Kidney (tissue), 14 donors: ENCODE data around the gene PKIG. TPM values are rescaled to one million over a fixed set of nuclear protein-coding genes. Genes with fewer than 3 reads are reported as not detected.

Experiments
- DNase-seq, 5 donors: peaks; one replicate each; pipeline ENCODE4 v3.0.0-alpha.2; 2013 to 2020
- FAIRE-seq: peaks from 2 replicates; lab custom pipeline; 2012; peaks lifted over from hg19 to GRCh38; lab: Jason Lieb, UNC
- H3K27ac ChIP-seq, 2 donors: one replicate each; pipeline ENCODE4 v1.7.0; 2013; ENCODE audit warnings: low read depth in 2 of 2, low read length in 2 of 2, inconsistent platforms in 1 of 2
- H3K27me3 ChIP-seq: one replicate; pipeline ENCODE4 v1.7.1; 2013; ENCODE audit warnings: low read length, inconsistent platforms; ENCODE audit not compliant: control insufficient read depth, insufficient read depth
- H3K36me3 ChIP-seq, 3 donors: one replicate each; pipeline versions ENCODE4 v1.7.0 to v1.7.1; 2013; ENCODE audit warnings: low read length in 3 of 3, control low read depth in 1 of 3, inconsistent platforms in 1 of 3; ENCODE audit not compliant: insufficient read depth in 3 of 3, control insufficient read depth in 2 of 3
- H3K4me1 ChIP-seq, 3 donors: one replicate each; pipeline versions ENCODE4 v1.7.0 to v1.7.1; 2013; ENCODE audit warnings: low read length in 3 of 3, inconsistent platforms in 1 of 3, low read depth in 1 of 3; ENCODE audit not compliant: control insufficient read depth in 2 of 3, insufficient read depth in 2 of 3
- H3K4me3 ChIP-seq, 3 donors: one replicate each; pipeline versions ENCODE4 v1.7.0 to v1.8.1; 2013; ENCODE audit warnings: low read length in 3 of 3, control low read depth in 1 of 3, inconsistent platforms in 1 of 3
- H3K9ac ChIP-seq, 3 donors: one replicate each; pipeline versions ENCODE4 v1.7.0 to v1.7.1; 2013; ENCODE audit warnings: low read length in 3 of 3, control low read depth in 1 of 3, inconsistent platforms in 1 of 3
- H3K9me3 ChIP-seq, 3 donors: one replicate each; pipeline versions ENCODE4 v1.7.0 to v1.7.1; 2013; ENCODE audit warnings: low read length in 3 of 3, control low read depth in 1 of 3, inconsistent platforms in 1 of 3; ENCODE audit not compliant: control insufficient read depth in 2 of 3, insufficient read depth in 1 of 3
- intact Hi-C: fragments of 100-400 bp; cut with DNase I; formaldehyde crosslinking; loops from one replicate; pipeline ENCODE4 v1.11.1; 2022
- polyA plus RNA-seq: library from polyadenylated mRNA; stranded (reverse); fragments of 350-450 nt; fragmentation: Illumina TruSeq; extraction: RNeasy Lipid Tissue Mini Kit (QIAGEN cat#74804); gene quantifications from one replicate; pipeline ENCODE4 v1.2.3, GENCODE V29; 2014; ENCODE audit warnings: low read depth, low replicate concordance; ENCODE audit not compliant: insufficient read depth
- total RNA-seq: library from RNA; stranded (reverse); fragmentation: NEBNext Ultra II Directional; extraction: Animal tissue kit (Norgen Biotek cat#: 25700); gene quantifications from one replicate; pipeline ENCODE4 v1.2.1, GENCODE V29; 2021
- TF ChIP-seq, protein P1 (sequence below): IDR thresholded peaks from 3 replicates; pipeline ENCODE4 v1.5.1; 2012; ENCODE audit warnings: mild to moderate bottlenecking, moderate library complexity, borderline replicate concordance; ENCODE audit not compliant: insufficient read depth; ENCODE audit errors: extremely low read depth
- donor health status: control.
- donor health status: control.
- donor health status: control.
- donor health status: control.
- donor health status: control.
- donor health status: DM: yes; HTN: yes; CAD: no.
- donor health status: Normal renal cell carcinoma (clear cell type).

Gene PKIG
- total and polyA plus RNA-seq, 2 donors from 2014 or later: 71.1 to 150 TPM

- no peak overlapping the region for H3K9ac ChIP-seq
- no peak overlapping the region for H3K4me3 ChIP-seq
- H3K27ac ChIP-seq: no peak overlapping the region
- H3K36me3 ChIP-seq: no peaks in the 10 kb centered on the region
- DNase-seq: no peak
- no peaks in the 10 kb centered on the region for H3K27me3 ChIP-seq
- FAIRE-seq: no peak
- intact Hi-C loops: no loop called here
- TF ChIP-seq, protein P1, sequence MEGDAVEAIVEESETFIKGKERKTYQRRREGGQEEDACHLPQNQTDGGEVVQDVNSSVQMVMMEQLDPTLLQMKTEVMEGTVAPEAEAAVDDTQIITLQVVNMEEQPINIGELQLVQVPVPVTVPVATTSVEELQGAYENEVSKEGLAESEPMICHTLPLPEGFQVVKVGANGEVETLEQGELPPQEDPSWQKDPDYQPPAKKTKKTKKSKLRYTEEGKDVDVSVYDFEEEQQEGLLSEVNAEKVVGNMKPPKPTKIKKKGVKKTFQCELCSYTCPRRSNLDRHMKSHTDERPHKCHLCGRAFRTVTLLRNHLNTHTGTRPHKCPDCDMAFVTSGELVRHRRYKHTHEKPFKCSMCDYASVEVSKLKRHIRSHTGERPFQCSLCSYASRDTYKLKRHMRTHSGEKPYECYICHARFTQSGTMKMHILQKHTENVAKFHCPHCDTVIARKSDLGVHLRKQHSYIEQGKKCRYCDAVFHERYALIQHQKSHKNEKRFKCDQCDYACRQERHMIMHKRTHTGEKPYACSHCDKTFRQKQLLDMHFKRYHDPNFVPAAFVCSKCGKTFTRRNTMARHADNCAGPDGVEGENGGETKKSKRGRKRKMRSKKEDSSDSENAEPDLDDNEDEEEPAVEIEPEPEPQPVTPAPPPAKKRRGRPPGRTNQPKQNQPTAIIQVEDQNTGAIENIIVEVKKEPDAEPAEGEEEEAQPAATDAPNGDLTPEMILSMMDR: no peak
- H3K9me3 ChIP-seq: no peaks in the 10 kb centered on the region
- no peaks in the 10 kb centered on the region for H3K4me1 ChIP-seq
Measured at GRCh38 chr20:44632103-44632752, 49.8 kb downstream of the PKIG start.

DNA sequence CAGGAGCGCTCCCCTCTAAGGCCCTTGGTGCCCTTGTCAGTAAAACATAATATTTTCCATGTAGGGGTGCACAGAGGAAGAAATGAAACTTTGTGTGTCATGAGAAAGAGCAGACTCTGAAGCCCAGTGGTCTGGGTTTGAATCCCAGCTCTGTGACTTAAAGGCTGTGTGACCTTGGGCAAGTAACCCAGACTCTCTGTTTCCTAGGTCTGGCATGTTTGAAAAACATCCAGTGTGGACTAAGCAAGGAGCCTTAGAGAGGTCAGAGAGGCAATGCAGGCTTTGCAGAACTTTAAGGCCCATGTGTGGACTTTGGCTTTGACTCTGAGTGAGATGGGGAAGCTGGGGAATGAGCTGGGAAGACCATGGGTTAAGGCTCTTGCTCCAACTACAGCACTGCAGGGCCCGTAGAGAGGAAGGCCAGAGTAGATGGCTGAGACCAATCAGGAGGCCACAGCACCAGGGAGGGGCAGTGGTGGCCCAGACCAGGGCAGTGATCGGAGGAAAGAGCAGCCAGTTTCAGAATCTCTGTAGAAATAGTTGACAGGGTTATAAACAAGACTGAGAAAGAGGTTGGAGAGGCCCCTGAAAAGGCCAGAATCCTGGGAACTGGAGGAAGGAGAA, 50.9 kb downstream of the PKIG start:
- no peaks in the 10 kb centered on the region for H3K4me1 ChIP-seq
- no peak overlapping the region for H3K27ac ChIP-seq
- DNase-seq (no peak), FAIRE-seq (no peak)
- H3K9me3 ChIP-seq: no peaks in the 10 kb centered on the region
- intact Hi-C loops: no loop called here
- H3K9ac ChIP-seq: no peak overlapping the region
- H3K36me3 ChIP-seq: no peaks in the 10 kb centered on the region
- H3K27me3 ChIP-seq: no peaks in the 10 kb centered on the region
- TF ChIP-seq, protein P1: no peak
- H3K4me3 ChIP-seq: no peak overlapping the region

GRCh38 chr20:44633872-44634600, 51.7 kb downstream of the PKIG start:
- no peaks in the 10 kb centered on the region for H3K9me3 ChIP-seq
- H3K27ac ChIP-seq: no peak overlapping the region
- H3K27me3 ChIP-seq: no peaks in the 10 kb centered on the region
- H3K4me3 ChIP-seq: no peak overlapping the region
- no peaks in the 10 kb centered on the region for H3K4me1 ChIP-seq
- intact Hi-C loops: no loop called here
- no peaks in the 10 kb centered on the region for H3K36me3 ChIP-seq
- FAIRE-seq (no peak), DNase-seq (no peak)
- H3K9ac ChIP-seq: no peak overlapping the region
- TF ChIP-seq, protein P1: no peak
